ENCODE measurements around the gene HIVEP3.

HIVEP3 gene

DNA sequence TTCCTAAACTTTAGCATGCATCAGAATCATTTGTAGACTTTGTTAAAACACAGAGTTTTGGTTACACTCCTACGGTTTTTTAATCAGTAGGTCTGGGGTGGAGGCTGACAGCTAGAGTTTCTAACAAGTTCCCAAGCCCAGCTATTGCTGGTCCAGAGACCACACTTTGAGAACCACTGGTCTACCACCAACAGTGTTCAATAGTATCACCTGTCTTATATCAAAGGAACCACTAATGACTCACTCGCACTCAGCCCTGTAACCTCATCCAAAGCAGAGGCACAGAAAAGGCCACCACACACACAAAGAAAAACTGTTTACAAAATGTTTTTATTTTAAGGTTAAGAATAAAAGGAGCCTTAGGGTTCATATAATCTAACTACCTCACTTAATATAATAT, 68.7 kb downstream of the HIVEP3 start:
- H3K4me1 Mint-ChIP-seq: peaks cover 21% of the 10 kb centered on the region
- H3K9me3 Mint-ChIP-seq: no peaks in the 10 kb centered on the region
- H3K36me3 Mint-ChIP-seq (ENCODE audit: low read depth): no peaks in the 10 kb centered on the region
- H3K27me3 Mint-ChIP-seq (ENCODE audit: low read depth): peaks cover 10% of the 10 kb centered on the region
- no peak overlapping the region for H3K27ac Mint-ChIP-seq
- no peak overlapping the region for H3K4me3 Mint-ChIP-seq
- TF ChIP-seq, protein P1, sequence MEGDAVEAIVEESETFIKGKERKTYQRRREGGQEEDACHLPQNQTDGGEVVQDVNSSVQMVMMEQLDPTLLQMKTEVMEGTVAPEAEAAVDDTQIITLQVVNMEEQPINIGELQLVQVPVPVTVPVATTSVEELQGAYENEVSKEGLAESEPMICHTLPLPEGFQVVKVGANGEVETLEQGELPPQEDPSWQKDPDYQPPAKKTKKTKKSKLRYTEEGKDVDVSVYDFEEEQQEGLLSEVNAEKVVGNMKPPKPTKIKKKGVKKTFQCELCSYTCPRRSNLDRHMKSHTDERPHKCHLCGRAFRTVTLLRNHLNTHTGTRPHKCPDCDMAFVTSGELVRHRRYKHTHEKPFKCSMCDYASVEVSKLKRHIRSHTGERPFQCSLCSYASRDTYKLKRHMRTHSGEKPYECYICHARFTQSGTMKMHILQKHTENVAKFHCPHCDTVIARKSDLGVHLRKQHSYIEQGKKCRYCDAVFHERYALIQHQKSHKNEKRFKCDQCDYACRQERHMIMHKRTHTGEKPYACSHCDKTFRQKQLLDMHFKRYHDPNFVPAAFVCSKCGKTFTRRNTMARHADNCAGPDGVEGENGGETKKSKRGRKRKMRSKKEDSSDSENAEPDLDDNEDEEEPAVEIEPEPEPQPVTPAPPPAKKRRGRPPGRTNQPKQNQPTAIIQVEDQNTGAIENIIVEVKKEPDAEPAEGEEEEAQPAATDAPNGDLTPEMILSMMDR (IDR thresholded peaks at IDR 0.05; ENCODE audit: unreplicated experiment in 3 of 3): no peak

DNA sequence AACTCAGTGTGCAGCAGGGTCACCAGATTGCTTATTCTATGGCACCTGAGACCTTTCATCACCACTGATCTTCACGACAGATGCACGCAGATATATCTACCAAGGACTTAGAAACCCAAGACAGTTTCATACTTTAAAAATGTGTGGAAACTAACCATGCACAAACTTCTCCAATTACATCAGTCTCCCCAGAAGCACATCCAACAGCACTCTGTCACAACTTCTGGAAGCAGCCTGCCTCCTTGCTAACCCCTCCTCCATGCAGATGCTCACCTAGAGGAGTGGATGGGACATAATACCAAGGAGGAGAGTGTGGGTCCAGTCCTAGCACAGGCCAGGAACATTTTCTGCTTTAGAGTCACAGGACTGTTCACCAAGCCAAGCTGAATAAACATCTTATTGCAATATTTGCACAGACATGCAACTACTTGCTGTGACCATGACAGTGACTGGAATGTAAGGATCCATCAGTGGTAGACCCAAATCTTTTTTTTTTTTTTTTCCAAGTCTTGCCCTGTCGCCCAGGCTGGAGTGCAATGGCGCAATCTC, 69.4 kb downstream of the HIVEP3 start:
- H3K27ac Mint-ChIP-seq: no peak overlapping the region

DNA sequence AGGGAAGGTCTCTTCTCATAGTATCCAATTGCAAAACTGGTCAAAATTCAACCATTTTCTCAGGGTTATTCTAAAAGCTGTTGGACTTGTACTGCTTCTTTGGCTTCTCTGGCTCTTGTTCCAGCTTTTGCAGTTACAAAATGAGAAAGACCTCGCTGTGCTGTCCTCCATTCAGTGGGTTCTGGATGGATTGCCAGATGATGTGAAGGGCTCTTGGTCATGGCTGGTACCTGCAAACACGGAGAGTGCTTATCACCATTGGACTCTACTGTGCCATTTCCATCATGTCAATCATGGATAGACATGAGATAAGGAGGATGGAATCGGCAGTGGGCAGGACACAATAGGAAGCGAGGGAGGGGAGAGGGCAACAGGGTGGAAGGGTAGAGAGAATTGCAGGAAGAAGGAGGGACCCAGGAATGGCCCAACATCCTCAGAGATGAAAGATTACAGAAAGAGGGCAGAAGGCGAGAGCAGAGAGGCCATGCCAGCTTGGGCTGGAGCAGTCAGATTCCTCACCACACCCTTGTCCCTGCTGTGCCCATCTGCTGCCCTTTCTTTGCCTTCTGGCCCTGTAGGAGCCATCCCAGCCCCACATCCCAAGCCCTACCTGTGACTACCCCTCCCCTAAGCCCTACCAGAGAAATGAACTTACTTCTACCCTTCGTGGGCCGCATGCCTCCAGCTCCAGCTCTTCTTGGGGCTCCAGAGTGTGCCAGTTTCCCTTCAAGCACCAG, 70.3 kb downstream of the HIVEP3 start:
- Mint-ChIP-seq H3K27ac (no peak overlapping the region), H3K4me3 (no peak overlapping the region), H3K27me3 (ENCODE audit: low read depth) (peaks cover 10% of the 10 kb centered on the region), H3K9me3 (no peaks in the 10 kb centered on the region), H3K36me3 (ENCODE audit: low read depth) (no peaks in the 10 kb centered on the region), H3K4me1 (peaks cover 26% of the 10 kb centered on the region)
- TF ChIP-seq, protein P1 (IDR thresholded peaks at IDR 0.05; ENCODE audit: unreplicated experiment in 3 of 3): no peak

More for the DNA sequence above, 69.4 kb downstream of the HIVEP3 start:
- H3K4me1 Mint-ChIP-seq: peaks cover 24% of the 10 kb centered on the region
- H3K9me3 Mint-ChIP-seq: no peaks in the 10 kb centered on the region
- no peak overlapping the region for H3K4me3 Mint-ChIP-seq
- H3K36me3 Mint-ChIP-seq (ENCODE audit: low read depth): no peaks in the 10 kb centered on the region
- TF ChIP-seq, protein P1 (IDR thresholded peaks at IDR 0.05; ENCODE audit: unreplicated experiment in 3 of 3): no peak
- peaks cover 10% of the 10 kb centered on the region for H3K27me3 Mint-ChIP-seq (ENCODE audit: low read depth)

DNA sequence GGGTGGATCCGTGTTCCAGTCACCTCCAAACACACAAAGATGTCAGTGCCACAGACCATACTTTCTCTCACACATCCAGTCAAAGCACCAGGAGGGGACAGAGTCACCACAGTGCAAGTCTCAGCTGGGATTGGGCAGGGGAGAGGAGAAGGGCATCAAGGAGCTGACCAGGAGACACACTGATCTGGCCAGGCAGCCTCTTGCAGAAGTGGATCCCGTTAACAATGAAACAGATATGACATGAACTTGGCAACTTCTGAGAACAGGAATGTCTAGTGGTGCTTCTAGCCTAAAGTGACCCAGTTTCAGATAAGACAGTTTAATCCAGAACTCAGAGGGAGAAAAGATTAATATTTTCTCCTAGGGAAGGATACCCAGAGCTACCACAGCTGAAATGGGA, 71.0 kb downstream of the HIVEP3 start:
- Mint-ChIP-seq H3K4me1 (peaks cover 26% of the 10 kb centered on the region), H3K27ac (no peak overlapping the region), H3K27me3 (ENCODE audit: low read depth) (peaks cover 10% of the 10 kb centered on the region), H3K9me3 (no peaks in the 10 kb centered on the region), H3K4me3 (no peak overlapping the region), H3K36me3 (ENCODE audit: low read depth) (no peaks in the 10 kb centered on the region)
- TF ChIP-seq, protein P1 (IDR thresholded peaks at IDR 0.05; ENCODE audit: unreplicated experiment in 3 of 3): no peak

DNA sequence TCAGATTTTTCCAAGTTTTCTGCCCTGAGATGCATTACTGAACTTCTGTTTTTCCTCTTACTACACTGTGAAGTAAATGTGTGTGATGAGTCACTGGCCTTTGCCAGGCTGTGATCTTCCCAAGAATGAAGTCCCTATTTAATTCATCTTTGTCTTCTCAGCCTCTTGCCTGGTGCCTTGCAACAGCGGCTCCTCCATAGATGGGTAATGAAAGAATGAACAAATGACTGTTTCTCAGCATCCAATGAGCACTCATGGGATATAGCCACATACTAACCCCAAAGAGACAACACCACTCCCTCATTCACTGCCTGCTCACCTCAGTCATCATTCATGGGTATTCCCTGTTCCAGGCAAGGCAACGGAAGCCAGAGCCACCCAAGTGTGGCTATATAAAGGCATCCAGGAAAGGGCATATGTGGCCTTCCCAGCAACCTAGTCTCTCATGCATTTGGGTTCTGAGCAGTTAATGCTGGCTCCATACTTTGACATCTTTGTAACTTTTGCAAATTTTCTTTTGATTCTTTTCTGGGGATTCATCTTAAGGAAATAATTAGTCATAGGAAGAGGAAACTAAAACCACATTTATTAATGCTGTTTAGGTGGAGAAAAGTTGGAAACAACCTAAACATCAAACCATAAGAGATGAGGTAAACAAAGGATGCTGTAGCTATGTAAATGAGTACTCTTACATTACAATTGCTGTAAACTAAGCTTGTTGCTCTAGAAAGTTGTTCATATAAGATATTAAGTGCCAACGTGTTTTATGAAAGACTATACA, 71.9 kb downstream of the HIVEP3 start:
- peaks cover 30% of the 10 kb centered on the region for H3K4me1 Mint-ChIP-seq
- no peaks in the 10 kb centered on the region for H3K9me3 Mint-ChIP-seq
- no peak overlapping the region for H3K4me3 Mint-ChIP-seq
- no peak overlapping the region for H3K27ac Mint-ChIP-seq
- H3K27me3 Mint-ChIP-seq (ENCODE audit: low read depth): peaks cover 10% of the 10 kb centered on the region
- TF ChIP-seq, protein P1 (IDR thresholded peaks at IDR 0.05; ENCODE audit: unreplicated experiment in 3 of 3): no peak
- no peaks in the 10 kb centered on the region for H3K36me3 Mint-ChIP-seq (ENCODE audit: low read depth)

All from nephron (organoid).